HG03432 (cell line): Measurements from ENCODE around the gene LETM1.

ENCODE experiments used
- ATAC-seq: cut with Tn5 transposase; IDR thresholded peaks from one replicate; pipeline ENCODE4 v1.9.1; 2021; ENCODE audit warnings: mild to moderate bottlenecking, moderate library complexity; ENCODE audit not compliant: unreplicated experiment

The LETM1 gene

DNA sequence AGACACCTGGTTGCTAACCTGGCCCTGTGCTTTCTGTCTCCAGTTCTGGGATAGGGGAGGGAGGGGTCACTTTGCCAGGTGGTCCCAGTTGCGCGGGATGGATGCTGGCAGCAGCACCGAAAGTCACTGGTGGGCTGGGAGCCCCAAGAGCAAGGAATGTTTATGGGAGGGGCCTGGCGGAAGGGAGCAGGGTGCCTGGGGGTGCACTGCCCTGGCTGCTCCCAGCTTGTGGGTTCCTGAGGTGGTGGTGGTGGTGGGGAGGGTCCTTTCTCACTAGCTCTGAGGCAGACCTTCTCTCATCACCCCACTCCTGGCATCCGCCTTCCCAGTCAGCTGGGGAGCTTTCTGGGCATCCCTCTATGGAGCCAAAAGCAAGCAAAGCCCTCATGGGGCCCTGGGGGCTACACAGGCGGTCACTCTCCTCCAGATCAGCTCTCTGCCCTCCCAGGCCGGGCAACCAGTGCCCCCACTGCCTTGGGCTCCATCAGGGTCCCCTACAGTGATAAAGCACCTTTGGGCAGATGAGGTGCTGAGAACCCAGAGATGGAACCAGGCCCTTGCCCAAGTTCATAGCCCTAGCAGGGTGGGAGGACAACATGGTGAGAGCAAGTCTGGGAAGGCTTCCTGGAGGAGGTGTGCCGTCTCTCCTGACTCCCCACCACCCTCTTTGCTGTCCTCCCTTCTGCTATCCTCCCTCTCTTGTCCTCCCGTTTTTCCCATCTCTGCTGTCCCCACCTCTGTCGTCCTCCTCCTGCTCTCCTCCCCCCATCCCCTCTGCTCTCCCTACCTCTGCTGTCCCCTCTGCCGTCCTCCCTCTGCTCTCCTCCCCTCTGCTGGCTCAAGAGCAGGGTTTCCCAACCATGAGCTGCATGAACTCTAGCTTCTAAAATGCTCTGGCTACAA lies 46.9 kb downstream of the LETM1 start:
- ATAC-seq = no peak

DNA sequence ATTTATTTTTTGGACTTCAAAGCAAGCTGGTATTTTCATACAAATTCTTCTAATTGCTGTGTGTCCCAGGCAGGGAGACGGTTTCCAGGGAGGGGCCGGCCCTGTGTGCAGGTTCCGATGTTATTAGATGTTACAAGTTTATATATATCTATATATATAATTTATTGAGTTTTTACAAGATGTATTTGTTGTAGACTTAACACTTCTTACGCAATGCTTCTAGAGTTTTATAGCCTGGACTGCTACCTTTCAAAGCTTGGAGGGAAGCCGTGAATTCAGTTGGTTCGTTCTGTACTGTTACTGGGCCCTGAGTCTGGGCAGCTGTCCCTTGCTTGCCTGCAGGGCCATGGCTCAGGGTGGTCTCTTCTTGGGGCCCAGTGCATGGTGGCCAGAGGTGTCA lies 47.6 kb downstream of the LETM1 start:
- ATAC-seq = no peak

GRCh38 chr4:1807332-1807777 lies 48.6 kb downstream of the LETM1 start:
- ATAC-seq = no peak

DNA sequence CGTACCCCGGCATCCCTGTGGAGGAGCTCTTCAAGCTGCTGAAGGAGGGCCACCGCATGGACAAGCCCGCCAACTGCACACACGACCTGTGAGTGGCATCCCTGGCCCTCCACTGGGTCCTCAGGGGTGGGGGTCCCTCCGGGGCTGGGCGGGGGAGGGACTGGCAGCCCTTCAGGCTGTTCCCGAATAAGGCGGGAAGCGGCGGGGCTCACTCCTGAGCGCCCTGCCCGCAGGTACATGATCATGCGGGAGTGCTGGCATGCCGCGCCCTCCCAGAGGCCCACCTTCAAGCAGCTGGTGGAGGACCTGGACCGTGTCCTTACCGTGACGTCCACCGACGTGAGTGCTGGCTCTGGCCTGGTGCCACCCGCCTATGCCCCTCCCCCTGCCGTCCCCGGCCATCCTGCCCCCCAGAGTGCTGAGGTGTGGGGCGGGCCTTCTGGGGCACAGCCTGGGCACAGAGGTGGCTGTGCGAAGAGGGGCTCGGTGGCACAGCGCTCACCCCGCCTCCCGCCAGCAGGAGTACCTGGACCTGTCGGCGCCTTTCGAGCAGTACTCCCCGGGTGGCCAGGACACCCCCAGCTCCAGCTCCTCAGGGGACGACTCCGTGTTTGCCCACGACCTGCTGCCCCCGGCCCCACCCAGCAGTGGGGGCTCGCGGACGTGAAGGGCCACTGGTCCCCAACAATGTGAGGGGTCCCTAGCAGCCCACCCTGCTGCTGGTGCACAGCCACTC lies 49.2 kb downstream of the LETM1 start:
- no peak for ATAC-seq

DNA sequence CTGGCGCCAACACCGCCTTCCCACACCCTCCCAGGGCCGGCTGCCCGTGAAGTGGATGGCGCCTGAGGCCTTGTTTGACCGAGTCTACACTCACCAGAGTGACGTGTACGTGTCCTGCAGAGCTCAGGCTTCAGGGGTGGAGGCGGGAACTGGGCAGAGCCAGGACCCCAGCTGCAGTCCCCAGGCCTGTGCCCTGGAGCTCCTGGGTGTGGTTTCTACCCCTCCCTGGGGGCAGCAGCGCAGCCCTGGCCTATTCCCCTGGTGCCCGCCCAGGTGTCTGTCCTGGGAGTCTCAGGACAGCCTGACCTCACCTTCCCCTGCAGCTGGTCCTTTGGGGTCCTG lies 49.8 kb downstream of the LETM1 start:
- no peak for ATAC-seq

DNA sequence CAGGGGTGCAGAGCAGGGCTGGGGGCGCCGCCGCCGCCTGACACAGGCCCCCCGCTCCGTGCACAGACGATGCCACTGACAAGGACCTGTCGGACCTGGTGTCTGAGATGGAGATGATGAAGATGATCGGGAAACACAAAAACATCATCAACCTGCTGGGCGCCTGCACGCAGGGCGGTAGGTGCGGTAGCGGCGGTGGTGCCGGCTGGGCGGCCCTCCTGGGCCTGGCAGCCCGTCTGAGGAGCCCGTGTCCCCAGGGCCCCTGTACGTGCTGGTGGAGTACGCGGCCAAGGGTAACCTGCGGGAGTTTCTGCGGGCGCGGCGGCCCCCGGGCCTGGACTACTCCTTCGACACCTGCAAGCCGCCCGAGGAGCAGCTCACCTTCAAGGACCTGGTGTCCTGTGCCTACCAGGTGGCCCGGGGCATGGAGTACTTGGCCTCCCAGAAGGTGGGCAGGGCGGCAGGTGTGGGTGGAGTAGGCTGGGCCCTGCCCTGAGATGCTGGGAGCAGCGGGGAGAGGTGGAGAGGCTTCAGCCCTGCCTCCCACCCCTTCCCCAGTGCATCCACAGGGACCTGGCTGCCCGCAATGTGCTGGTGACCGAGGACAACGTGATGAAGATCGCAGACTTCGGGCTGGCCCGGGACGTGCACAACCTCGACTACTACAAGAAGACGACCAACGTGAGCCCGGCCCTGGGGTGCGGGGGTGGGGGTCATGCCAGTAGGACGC lies 50.3 kb downstream of the LETM1 start:
- ATAC-seq = no peak

DNA sequence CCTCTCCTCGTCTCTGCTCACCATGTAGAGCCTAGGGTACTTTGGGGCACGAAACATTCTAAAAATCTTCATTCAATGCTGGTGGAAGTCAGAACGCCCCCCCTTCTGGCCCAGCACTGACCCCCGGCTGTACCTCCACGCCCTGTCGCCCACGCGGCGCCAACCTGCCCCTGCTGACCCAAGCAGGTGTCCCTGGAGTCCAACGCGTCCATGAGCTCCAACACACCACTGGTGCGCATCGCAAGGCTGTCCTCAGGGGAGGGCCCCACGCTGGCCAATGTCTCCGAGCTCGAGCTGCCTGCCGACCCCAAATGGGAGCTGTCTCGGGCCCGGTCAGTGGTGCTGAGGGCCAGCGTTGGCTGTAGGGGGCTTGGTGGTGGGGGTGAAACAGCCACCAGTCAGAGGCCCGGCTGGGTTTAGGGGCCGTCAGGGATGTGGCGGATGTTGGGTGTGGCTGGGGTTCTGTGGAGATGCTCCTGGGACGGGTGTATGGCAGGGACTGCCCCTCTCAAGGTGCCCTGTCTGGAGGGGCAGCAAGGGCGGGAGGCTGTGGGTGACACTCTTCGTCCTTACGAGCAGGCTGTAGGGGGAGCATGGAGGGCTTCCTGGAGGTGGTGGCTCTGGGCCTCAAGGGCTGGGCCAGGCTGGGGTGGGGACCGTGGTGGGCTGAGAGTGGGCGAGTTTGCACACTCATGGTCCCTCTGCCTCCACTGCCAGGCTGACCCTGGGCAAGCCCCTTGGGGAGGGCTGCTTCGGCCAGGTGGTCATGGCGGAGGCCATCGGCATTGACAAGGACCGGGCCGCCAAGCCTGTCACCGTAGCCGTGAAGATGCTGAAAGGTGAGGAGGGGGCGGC lies 51.1 kb downstream of the LETM1 start:
- ATAC-seq = no peak

DNA sequence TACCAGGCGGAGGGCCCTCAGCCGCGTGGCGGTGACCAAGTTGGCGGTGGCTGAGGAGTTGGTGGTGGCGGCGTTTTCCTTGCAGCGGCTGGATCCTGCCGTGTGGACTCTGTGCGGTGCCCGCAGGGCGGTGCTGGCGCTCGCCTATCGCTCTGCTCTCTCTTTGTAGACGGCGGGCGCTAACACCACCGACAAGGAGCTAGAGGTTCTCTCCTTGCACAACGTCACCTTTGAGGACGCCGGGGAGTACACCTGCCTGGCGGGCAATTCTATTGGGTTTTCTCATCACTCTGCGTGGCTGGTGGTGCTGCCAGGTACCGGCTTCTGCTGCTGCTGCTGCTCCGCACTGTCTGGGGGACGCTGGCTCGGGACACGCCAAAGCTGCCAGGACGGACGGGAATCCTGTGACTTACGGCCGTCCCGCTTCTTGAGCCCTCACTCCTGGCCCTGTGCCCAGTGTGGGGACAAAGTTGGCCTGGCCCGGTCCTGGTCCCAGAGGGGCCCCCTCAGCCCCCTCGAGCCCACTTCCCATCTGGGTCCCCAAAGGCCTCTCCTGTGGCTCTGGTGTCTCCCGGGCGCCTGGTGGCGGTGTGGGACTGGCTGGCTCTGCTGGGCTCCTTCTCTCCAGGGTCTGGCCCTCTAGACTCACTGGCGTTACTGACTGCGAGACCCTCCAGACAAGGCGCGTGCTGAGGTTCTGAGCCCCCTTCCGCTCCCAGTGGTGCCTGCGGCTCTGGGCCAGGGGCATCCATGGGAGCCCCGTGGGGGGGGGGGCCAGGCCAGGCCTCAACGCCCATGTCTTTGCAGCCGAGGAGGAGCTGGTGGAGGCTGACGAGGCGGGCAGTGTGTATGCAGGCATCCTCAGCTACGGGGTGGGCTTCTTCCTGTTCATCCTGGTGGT lies 52.2 kb downstream of the LETM1 start:
- no peak for ATAC-seq

DNA sequence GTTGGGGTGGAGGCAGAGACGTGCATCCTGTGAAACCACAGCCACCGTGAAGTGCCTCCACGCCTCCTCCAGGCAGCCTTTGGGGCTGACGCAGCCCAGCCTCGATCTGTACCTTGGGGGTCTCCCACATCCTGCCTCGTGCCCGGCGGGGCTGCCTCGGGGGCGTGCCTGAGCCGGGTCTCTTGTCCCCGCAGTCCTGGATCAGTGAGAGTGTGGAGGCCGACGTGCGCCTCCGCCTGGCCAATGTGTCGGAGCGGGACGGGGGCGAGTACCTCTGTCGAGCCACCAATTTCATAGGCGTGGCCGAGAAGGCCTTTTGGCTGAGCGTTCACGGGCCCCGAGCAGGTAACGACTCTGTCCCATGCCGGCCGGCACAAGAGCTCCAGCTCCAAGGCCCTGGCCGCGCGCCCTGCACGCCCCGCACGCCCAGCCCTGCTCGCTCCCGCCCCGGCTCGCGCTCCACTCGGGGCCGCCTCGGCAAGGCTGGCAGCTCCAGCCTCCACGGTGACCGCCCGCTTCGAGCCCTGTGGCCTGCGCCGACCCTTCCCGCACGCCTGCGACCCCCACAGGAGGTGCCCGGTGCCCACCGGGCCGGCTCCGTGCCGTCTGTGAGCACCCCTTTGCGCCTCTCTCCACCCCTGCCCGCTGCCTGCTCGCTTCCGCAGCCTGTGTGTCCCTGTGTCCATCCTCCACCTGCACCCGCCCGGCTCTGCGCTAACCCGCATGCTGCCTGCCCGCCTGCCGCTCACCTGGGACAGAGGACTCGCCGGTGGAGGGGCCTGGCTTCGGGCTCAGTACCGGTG lies 53.0 kb downstream of the LETM1 start:
- ATAC-seq = no peak

- ATAC-seq = no peak
Measured at GRCh38 chr4:1802151-1802715, 53.7 kb downstream of the LETM1 start.

- no peak for ATAC-seq
Measured at GRCh38 chr4:1801286-1801958, 54.5 kb downstream of the LETM1 start.

DNA sequence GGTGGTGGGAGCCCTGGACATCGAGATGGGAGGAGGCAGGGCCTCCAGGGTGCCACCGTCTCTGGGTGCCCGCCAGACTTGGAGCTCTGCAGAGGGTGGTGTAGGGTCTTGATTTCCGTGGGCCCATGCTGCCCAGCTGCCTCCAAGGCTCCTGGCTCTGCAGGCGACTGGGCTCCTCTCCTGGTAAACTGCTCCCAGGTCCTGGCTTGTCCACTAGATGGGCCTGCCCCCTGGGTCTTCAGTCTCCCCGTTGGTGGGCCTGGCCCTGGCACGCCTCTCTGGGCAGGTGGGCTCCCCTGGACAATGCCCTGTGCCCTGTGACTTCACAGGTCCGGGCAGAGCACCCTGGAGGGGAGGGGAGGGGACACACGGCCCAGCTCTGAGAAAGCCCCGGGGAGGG lies 55.2 kb downstream of the LETM1 start:
- no peak for ATAC-seq

- ATAC-seq = no peak
Measured at GRCh38 chr4:1799387-1800375, 56.3 kb downstream of the LETM1 start.

DNA sequence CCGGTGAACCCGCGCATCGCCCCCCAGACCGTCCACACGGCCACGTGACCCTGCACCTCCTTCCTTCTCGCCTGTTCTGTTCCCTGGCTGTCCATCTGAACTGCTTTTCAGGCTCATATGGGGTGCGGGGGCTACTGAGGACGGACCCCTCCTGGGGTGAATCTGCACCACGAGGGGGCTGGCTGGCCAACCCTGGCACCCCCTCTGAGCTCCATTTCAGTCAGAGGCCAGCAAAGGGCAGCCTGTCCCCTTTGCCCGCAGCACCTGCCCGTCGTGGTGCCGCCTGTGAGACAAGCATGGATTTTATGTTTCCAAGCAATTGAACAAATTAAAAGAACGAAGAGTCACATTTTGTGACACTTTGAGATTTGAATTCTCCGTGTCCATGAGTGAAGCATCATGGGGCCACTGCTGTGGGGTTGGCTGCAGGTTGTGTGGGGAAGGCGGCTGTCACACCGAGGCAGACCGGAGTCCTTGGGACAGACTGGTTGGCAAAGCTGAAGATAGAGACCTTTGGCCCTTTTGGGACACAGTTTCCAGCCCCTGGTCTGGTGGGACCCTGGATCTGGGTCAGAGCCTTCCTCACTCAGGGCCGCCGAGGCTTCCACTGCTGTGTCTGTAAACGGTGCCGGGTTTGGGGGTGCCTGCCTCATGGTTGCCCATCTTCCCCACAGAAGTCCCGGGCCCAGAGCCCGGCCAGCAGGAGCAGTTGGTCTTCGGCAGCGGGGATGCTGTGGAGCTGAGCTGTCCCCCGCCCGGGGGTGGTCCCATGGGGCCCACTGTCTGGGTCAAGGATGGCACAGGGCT lies 57.2 kb downstream of the LETM1 start:
- no peak for ATAC-seq

DNA sequence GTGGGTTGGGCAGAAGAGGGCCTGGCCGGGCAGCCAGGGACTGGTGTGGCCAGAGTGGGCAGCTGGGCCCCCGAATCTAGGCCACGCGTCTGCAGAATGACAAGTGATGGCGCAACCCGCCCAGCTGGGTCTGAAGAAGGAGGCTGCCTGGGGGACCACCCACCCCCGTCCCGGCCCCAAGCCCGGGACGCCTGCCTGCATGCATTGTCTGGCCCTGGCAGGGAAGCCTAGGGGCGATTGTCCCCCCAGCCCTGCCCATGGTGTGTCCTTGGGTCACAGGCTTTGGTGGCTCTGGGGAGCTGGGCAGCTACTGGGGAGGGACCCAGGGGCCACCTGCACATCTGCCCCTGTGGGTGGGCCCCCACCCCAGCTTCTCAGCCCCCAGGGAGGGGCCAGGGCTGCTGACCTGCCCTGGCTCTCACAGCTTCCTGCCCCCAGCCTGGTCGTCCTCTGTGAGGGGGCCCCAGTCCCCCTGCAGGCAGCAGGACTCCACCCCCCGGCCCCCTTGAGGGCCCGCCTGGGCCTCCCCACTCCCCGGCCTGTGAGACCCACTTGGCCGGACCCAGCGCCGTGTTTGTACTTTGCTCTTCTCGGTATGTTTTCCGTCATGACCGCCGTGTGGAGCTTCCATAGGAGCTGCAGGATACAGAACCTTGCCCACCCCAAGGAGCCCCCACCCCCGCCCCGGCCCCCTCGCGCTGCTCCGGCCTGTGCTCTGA lies 57.9 kb downstream of the LETM1 start:
- no peak for ATAC-seq
